Measurements from ENCODE around the gene TSHZ2.

GRCh38 chr20:53428996-53429395 lies 456.8 kb downstream of the TSHZ2 start:
- TF ChIP-seq CTCF (IDR thresholded peaks at IDR 0.05) (no peak), POLR2A (IDR thresholded peaks at IDR 0.05) (no peak)
